ENCODE data around the gene MYO9B.

DNA sequence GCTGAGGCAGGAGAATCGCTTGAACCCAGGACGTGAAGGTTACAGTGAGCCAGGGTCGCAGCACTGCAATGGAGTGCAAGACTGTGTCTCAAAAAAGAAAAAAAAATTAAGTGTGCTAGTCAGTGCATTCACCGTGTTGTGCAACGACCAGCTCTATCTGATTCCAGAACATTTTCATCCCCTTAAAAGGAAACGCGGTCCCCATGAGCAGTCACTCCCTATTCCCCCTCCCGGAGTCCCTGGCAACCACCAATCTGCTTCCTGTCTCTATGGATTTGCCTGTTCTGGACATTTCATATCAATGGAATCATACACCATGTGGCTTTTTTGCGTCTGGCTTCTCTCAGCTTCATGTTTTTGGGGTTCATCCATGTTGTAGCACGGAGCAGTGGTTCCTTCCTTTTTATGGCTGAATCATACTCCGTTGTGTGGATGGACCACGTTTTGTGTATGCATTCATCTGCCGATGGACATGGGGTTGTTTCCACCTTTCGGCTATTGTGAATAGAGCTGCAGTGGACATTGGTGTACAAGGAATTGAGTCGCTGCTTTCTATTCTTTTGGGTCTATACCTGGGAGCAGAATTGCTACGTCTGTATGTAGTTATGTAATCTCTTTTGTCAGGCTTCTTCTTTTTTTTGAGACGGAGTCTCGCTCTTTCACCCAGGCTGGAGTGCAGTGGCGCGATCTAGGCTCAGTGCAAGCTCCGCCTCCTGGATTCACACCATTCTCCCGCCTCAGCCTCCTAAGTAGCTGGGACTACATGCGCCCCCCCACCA, 19.8 kb downstream of the MYO9B start:
- TF ChIP-seq, protein P1, sequence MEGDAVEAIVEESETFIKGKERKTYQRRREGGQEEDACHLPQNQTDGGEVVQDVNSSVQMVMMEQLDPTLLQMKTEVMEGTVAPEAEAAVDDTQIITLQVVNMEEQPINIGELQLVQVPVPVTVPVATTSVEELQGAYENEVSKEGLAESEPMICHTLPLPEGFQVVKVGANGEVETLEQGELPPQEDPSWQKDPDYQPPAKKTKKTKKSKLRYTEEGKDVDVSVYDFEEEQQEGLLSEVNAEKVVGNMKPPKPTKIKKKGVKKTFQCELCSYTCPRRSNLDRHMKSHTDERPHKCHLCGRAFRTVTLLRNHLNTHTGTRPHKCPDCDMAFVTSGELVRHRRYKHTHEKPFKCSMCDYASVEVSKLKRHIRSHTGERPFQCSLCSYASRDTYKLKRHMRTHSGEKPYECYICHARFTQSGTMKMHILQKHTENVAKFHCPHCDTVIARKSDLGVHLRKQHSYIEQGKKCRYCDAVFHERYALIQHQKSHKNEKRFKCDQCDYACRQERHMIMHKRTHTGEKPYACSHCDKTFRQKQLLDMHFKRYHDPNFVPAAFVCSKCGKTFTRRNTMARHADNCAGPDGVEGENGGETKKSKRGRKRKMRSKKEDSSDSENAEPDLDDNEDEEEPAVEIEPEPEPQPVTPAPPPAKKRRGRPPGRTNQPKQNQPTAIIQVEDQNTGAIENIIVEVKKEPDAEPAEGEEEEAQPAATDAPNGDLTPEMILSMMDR (IDR thresholded peaks at IDR 0.05) = no peak
- no peak for TF ChIP-seq MXD4 (CRISPR knock-in tag; IDR thresholded peaks at IDR 0.05; ENCODE audit: borderline replicate concordance)
- TF ChIP-seq, protein P2, sequence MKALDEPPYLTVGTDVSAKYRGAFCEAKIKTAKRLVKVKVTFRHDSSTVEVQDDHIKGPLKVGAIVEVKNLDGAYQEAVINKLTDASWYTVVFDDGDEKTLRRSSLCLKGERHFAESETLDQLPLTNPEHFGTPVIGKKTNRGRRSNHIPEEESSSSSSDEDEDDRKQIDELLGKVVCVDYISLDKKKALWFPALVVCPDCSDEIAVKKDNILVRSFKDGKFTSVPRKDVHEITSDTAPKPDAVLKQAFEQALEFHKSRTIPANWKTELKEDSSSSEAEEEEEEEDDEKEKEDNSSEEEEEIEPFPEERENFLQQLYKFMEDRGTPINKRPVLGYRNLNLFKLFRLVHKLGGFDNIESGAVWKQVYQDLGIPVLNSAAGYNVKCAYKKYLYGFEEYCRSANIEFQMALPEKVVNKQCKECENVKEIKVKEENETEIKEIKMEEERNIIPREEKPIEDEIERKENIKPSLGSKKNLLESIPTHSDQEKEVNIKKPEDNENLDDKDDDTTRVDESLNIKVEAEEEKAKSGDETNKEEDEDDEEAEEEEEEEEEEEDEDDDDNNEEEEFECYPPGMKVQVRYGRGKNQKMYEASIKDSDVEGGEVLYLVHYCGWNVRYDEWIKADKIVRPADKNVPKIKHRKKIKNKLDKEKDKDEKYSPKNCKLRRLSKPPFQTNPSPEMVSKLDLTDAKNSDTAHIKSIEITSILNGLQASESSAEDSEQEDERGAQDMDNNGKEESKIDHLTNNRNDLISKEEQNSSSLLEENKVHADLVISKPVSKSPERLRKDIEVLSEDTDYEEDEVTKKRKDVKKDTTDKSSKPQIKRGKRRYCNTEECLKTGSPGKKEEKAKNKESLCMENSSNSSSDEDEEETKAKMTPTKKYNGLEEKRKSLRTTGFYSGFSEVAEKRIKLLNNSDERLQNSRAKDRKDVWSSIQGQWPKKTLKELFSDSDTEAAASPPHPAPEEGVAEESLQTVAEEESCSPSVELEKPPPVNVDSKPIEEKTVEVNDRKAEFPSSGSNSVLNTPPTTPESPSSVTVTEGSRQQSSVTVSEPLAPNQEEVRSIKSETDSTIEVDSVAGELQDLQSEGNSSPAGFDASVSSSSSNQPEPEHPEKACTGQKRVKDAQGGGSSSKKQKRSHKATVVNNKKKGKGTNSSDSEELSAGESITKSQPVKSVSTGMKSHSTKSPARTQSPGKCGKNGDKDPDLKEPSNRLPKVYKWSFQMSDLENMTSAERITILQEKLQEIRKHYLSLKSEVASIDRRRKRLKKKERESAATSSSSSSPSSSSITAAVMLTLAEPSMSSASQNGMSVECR (CRISPR knock-in tag; IDR thresholded peaks at IDR 0.05; ENCODE audit: borderline replicate concordance) = no peak
- TF ChIP-seq MYBL2 (CRISPR knock-in tag; IDR thresholded peaks at IDR 0.05) = no peak
